Nephron (organoid): ENCODE results near the gene QRFP.

Experiments used
- H3K27ac Mint-ChIP-seq, 3 experiments: 2 replicates each; pipeline ENCODE4 v1.8.0; 2020; ENCODE audit warnings: mixed read lengths in 3 of 3, mild to moderate bottlenecking in 2 of 3, moderate library complexity in 1 of 3
- H3K27me3 Mint-ChIP-seq: 2 replicates; pipeline ENCODE4 v1.8.0; 2021; ENCODE audit warnings: low read depth, mild to moderate bottlenecking, moderate library complexity, mixed read lengths
- H3K36me3 Mint-ChIP-seq: 2 replicates; pipeline ENCODE4 v1.8.0; 2020; ENCODE audit warnings: low read depth, mixed read lengths
- H3K4me1 Mint-ChIP-seq: 2 replicates; pipeline ENCODE4 v1.8.0; 2020; ENCODE audit warnings: mixed read lengths
- H3K4me3 Mint-ChIP-seq, 3 experiments: 2 replicates each; pipeline ENCODE4 v1.8.0; 2020; ENCODE audit warnings: mild to moderate bottlenecking in 3 of 3, mixed read lengths in 3 of 3, moderate library complexity in 2 of 3
- H3K9me3 Mint-ChIP-seq: 2 replicates; pipeline ENCODE4 v1.8.0; 2020; ENCODE audit warnings: mixed read lengths
- CTCF ChIP-seq, 3 experiments: fragments of 200-600 bp; sonication (generic); IDR thresholded peaks; one replicate each; pipeline ENCODE4 v1.5.0; 2021; ENCODE audit warnings: antibody characterized with exemption in 3 of 3; ENCODE audit not compliant: unreplicated experiment in 3 of 3

QRFP gene

GRCh38 chr9:130846487-130847305 is 49.9 kb downstream of the QRFP start:
- Mint-ChIP-seq H3K4me3 (peak overlapping the region in 2 of 3 experiments; percentile 17 to 69), H3K27me3 (no peaks in the 10 kb centered on the region)
- no peak for TF ChIP-seq CTCF (IDR thresholded peaks at IDR 0.05; ENCODE audit: unreplicated experiment in 3 of 3)

GRCh38 chr9:130845901-130846481 is 50.6 kb downstream of the QRFP start:
- Mint-ChIP-seq H3K4me1 (peaks cover 72% of the 10 kb centered on the region), H3K4me3 (peak overlapping the region; percentile 17 to 69 (median 48)), H3K27me3 (no peaks in the 10 kb centered on the region), H3K36me3 (peaks cover 27% of the 10 kb centered on the region), H3K9me3 (no peaks in the 10 kb centered on the region), H3K27ac (peak overlapping the region; percentile 95 to 98 (median 95))
- TF ChIP-seq CTCF (IDR thresholded peaks at IDR 0.05; ENCODE audit: unreplicated experiment in 3 of 3) = no peak

More at GRCh38 chr9:130846487-130847305, 49.9 kb downstream of the QRFP start:
- H3K4me1 Mint-ChIP-seq = peaks cover 70% of the 10 kb centered on the region
- H3K9me3 Mint-ChIP-seq = no peaks in the 10 kb centered on the region
- peaks cover 27% of the 10 kb centered on the region for H3K36me3 Mint-ChIP-seq
- peak overlapping the region; percentile 95 to 98 (median 95) for H3K27ac Mint-ChIP-seq

- no peak for TF ChIP-seq CTCF (IDR thresholded peaks at IDR 0.05; ENCODE audit: unreplicated experiment in 3 of 3)
- Mint-ChIP-seq H3K27ac (peak overlapping the region; percentile 95 to 98 (median 95)), H3K36me3 (peaks cover 27% of the 10 kb centered on the region), H3K4me1 (peaks cover 79% of the 10 kb centered on the region), H3K9me3 (no peaks in the 10 kb centered on the region), H3K27me3 (no peaks in the 10 kb centered on the region), H3K4me3 (peak overlapping the region in 1 of 3 experiments; percentile 69)
Observed at GRCh38 chr9:130845254-130845653, 51.4 kb downstream of the QRFP start.

GRCh38 chr9:130844044-130844451 is 52.6 kb downstream of the QRFP start:
- TF ChIP-seq CTCF (IDR thresholded peaks at IDR 0.05; ENCODE audit: unreplicated experiment in 3 of 3) = no peak
- Mint-ChIP-seq H3K27ac (peak overlapping the region; percentile 68 to 82 (median 74)), H3K36me3 (peaks cover 18% of the 10 kb centered on the region), H3K9me3 (no peaks in the 10 kb centered on the region), H3K4me1 (peaks cover 82% of the 10 kb centered on the region), H3K4me3 (peak overlapping the region in 2 of 3 experiments; percentile 33 to 62), H3K27me3 (no peaks in the 10 kb centered on the region)

GRCh38 chr9:130843049-130843908 is 53.3 kb downstream of the QRFP start:
- peak overlapping the region; percentile 3 to 5 (median 4) for H3K4me3 Mint-ChIP-seq
- no peaks in the 10 kb centered on the region for H3K9me3 Mint-ChIP-seq
- H3K27ac Mint-ChIP-seq = peak overlapping the region; percentile 68 to 82 (median 74)
- H3K36me3 Mint-ChIP-seq = peaks cover 18% of the 10 kb centered on the region
- H3K4me1 Mint-ChIP-seq = peaks cover 88% of the 10 kb centered on the region
- H3K27me3 Mint-ChIP-seq = no peaks in the 10 kb centered on the region
- no peak for TF ChIP-seq CTCF (IDR thresholded peaks at IDR 0.05; ENCODE audit: unreplicated experiment in 3 of 3)
